Right atrium auricular region (tissue), 2 donors: Measurements from ENCODE around the gene ME3. TPM values are rescaled to one million over a fixed set of nuclear protein-coding genes. Genes with fewer than 3 reads are reported as not detected.
A peak's percentile ranks its signal among the peaks of the same experiment; 100 is the strongest.

Experiments
- DNase-seq: peaks from one replicate; pipeline ENCODE4 v3.0.0-alpha.2; 2019; ENCODE audit warnings: low spot score
- H3K27ac ChIP-seq, 2 donors: fragments of 200-600 bp; sonication (generic); 1 replicate in 1 of 2; 2 replicates in 1 of 2; pipeline ENCODE4 v1.5.1; 2016 to 2019
- H3K27me3 ChIP-seq, 2 donors: fragments of 200-600 bp; sonication (generic); one replicate each; pipeline versions ENCODE4 v1.5.1 to v1.6.0; 2017 to 2019
- H3K36me3 ChIP-seq: fragments of 200-600 bp; sonication (generic); one replicate; pipeline ENCODE4 v1.5.1; 2016
- H3K4me1 ChIP-seq, 2 donors: fragments of 200-600 bp; sonication (generic); one replicate each; pipeline versions ENCODE4 v1.5.1 to v1.6.0; 2017 to 2019
- H3K4me3 ChIP-seq, 2 donors: fragments of 200-600 bp; sonication (generic); 1 replicate in 1 of 2; 2 replicates in 1 of 2; pipeline ENCODE4 v1.5.1; 2017 to 2019; ENCODE audit warnings: mild to moderate bottlenecking in 1 of 2, moderate library complexity in 1 of 2
- H3K9me3 ChIP-seq, 2 donors: fragments of 200-600 bp; sonication (generic); one replicate each; pipeline ENCODE4 v1.5.1; 2019
- CTCF ChIP-seq, 2 donors: fragments of 200-600 bp; sonication (generic); IDR thresholded peaks; one replicate each; pipeline ENCODE4 v1.5.1; 2019; ENCODE audit warnings: antibody characterized with exemption in 2 of 2
- total RNA-seq, 2 donors: library from RNA; depleted of rRNA; stranded (reverse); fragments of >200 nt; gene quantifications; one replicate each; pipeline ENCODE4 v1.1.0, GENCODE V29; 2016

Gene ME3
- total RNA-seq, 2 donors from 2014 or later: 20.5 to 33.1 TPM

- Histone ChIP-seq H3K36me3 (no peaks in the 10 kb centered on the region), H3K4me1 (peaks cover 0 to 22% of the 10 kb centered on the region in 2 donors), H3K4me3 (no peak overlapping the region), H3K9me3 (no peaks in the 10 kb centered on the region), H3K27me3 (no peaks in the 10 kb centered on the region), H3K27ac (no peak overlapping the region)
- no peak for DNase-seq
- TF ChIP-seq CTCF (IDR thresholded peaks at IDR 0.05): no peak
Measured at GRCh38 chr11:86486261-86487030, 186.0 kb downstream of the ME3 start.

- Histone ChIP-seq H3K4me3 (no peak overlapping the region), H3K27ac (peak overlapping the region; percentile 46 to 57), H3K27me3 (no peaks in the 10 kb centered on the region), H3K9me3 (no peaks in the 10 kb centered on the region), H3K36me3 (no peaks in the 10 kb centered on the region), H3K4me1 (peaks cover 0 to 22% of the 10 kb centered on the region in 2 donors)
- no peak for TF ChIP-seq CTCF (IDR thresholded peaks at IDR 0.05)
- no peak for DNase-seq
Measured at GRCh38 chr11:86484795-86485166, 187.6 kb downstream of the ME3 start.

- Histone ChIP-seq H3K4me3 (no peak overlapping the region), H3K27ac (peak overlapping the region; percentile 46 to 57), H3K4me1 (peaks cover 0 to 22% of the 10 kb centered on the region in 2 donors), H3K27me3 (no peaks in the 10 kb centered on the region), H3K36me3 (no peaks in the 10 kb centered on the region), H3K9me3 (no peaks in the 10 kb centered on the region)
- DNase-seq: peak; percentile 82
- TF ChIP-seq CTCF (IDR thresholded peaks at IDR 0.05): no peak
Measured at GRCh38 chr11:86483940-86484794, 188.2 kb downstream of the ME3 start.

GRCh38 chr11:86483610-86483939, 188.8 kb downstream of the ME3 start:
- H3K27ac ChIP-seq: peak overlapping the region; percentile 46 to 57
- no peak for TF ChIP-seq CTCF (IDR thresholded peaks at IDR 0.05)
- H3K4me1 ChIP-seq: peaks cover 0 to 22% of the 10 kb centered on the region in 2 donors
- H3K4me3 ChIP-seq: no peak overlapping the region
- no peaks in the 10 kb centered on the region for H3K9me3 ChIP-seq
- H3K36me3 ChIP-seq: no peaks in the 10 kb centered on the region
- no peak for DNase-seq
- H3K27me3 ChIP-seq: no peaks in the 10 kb centered on the region

GRCh38 chr11:86482692-86483091, 189.7 kb downstream of the ME3 start:
- H3K27ac ChIP-seq: peak overlapping the region in 1 of 2 donors; percentile 46
- no peaks in the 10 kb centered on the region for H3K9me3 ChIP-seq
- TF ChIP-seq CTCF (IDR thresholded peaks at IDR 0.05): no peak
- H3K27me3 ChIP-seq: no peaks in the 10 kb centered on the region
- H3K36me3 ChIP-seq: no peaks in the 10 kb centered on the region
- H3K4me3 ChIP-seq: no peak overlapping the region
- DNase-seq: no peak
- peaks cover 0 to 28% of the 10 kb centered on the region in 2 donors for H3K4me1 ChIP-seq
